HuH-7.5 (cell line): ENCODE data around the gene FAM217B.
A peak's percentile ranks its signal among the peaks of the same experiment; 100 is the strongest.

Experiments used
- DNase-seq: peaks from one replicate; pipeline ENCODE4 v3.0.0; 2011; ENCODE audit warnings: low spot score

The FAM217B gene, protein sequence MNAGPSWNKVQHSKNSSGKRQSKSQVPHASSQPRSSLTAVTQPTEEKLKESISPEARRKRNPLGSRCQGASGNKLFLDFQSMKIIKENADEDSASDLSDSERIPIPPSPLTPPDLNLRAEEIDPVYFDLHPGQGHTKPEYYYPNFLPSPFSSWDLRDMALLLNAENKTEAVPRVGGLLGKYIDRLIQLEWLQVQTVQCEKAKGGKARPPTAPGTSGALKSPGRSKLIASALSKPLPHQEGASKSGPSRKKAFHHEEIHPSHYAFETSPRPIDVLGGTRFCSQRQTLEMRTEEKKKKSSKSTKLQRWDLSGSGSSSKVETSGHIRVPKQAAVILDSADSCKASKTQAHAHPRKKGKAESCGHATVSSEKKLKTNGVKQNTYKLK

DNA sequence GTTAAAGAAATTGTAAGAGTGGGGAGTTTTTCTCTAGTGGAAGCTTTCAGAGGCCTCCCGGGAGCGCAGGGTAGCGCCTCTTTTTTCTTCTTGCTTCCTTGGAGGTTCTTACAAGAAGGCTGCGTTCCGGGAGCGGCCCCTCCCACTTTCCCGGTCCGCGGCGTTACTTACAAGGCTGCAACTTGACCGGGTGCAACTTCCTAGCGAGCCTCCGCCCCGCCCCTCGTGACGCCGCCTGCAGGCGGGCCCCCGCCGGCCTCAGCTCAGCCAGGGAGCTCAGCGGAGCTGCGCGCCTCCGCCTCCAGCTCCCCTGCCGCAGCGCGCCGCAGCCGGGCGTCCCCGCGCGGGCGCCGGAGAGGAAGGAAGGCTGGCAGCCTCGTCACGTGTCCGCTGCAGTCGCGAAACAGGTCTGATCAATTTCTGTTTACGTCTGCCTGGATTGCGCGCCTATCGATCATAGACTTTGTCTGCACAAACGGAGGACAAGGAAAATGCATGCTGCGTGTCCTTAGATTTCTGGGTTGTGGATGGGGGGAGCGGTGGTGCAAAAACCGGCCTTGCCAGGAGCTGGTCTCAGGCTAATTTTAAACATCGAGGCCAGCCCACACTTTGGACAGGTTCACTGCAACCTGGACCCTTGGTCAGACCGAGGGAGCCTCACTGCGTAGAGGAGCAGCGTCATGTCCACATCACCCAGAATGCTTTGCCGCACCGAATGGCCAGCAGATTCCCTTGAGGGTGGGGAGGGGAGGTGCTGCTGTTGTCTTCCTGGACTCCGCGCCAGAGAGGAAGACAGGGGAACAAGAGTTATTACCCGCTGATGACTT is at the start of gene FAM217B, which contains the start of gene PPP1R3D:
Gene FAM217B, plus strand, starts transcription at position 261 of the 827 bp plus-strand sequence. CDS start 3,555 bp downstream, outside the sequence.
Gene PPP1R3D, minus strand, starts transcription at position 177 of the 827 bp plus-strand sequence. CDS start 374 bp downstream, outside the sequence.
- DNase-seq = peak; percentile 99

GRCh38 chr20:59891581-59891980 is 48.6 kb upstream of the FAM217B start:
- DNase-seq = no peak

- DNase-seq = no peak
Measured at GRCh38 chr20:59895908-59896307, 44.3 kb upstream of the FAM217B start.

DNA sequence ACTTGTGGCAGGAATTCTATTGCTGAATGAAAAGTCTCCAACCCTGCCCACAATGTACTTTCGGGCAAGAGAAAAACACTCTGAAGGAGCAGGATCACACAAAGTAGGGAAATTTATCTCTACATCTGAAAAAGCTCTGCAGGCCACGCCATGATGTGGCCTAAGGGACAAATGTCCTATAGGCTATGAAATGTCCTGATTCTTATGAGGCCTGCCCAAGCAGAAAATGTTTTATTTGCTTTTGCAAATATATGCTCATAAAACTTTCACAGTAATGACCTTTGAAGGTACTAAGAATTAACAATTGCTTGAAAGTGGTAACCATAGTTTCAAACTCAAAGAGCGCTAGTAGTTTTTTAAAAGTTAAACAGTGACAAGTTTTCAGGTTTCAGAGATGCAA is 37.7 kb upstream of the FAM217B start:
- no peak for DNase-seq

GRCh38 chr20:59903621-59904020 is 36.6 kb upstream of the FAM217B start:
- DNase-seq = no peak

DNA sequence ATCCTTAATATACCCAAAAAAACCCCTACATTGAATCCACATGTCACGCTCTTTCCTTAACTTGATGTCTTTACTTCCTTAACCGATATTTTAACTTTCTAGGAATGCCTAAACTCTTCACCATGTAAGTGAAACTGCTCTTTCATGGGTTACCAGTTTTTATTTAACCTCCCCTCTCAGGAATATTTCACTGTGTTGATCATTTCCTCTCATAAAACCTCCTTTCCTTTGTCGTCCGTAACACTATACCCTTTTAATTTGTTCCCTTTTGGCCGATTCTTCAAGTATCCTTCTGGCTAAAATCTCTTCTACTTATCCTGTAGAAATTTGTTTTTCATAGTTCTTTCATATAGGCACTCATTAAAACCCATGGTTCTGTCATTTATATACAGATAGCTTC is 31.3 kb upstream of the FAM217B start:
- no peak for DNase-seq

DNA sequence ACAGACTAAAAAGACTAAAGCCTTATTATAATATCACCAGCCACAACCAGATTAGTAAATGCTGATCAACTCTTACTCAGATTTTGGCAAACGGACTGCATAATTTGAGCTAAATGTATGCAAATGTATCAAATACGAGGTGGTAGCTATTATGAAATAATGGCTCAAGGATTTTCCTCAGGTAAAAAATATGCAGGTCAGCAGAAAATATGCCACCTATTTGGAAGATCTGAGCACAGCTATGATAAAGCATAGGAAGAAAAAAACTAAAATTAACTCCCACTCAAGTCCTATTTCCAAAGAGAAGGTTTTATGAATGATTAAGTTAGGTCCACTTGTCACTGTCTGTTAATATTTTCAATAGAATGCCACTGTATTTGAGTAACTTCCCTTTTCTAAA is 29.1 kb upstream of the FAM217B start:
- no peak for DNase-seq

DNA sequence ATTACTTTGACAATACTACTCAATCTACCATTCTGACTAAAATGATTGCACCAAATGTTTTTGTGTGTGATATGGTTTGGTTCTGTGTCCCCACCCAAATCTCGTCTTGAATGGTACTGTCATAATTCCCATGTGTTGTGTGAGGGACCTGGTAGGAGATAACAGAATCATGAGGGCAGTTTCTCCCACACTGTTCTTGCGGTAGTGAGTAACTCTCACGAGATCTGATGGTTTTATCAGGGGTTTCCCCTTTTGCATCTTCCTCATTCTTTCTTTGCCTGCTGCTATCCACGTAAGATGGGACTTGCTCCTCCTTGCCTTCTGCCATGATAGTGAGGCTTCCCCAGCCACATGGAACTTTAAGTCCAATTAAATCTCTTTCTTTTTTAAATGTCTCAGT is 27.6 kb upstream of the FAM217B start:
- DNase-seq = no peak

DNA sequence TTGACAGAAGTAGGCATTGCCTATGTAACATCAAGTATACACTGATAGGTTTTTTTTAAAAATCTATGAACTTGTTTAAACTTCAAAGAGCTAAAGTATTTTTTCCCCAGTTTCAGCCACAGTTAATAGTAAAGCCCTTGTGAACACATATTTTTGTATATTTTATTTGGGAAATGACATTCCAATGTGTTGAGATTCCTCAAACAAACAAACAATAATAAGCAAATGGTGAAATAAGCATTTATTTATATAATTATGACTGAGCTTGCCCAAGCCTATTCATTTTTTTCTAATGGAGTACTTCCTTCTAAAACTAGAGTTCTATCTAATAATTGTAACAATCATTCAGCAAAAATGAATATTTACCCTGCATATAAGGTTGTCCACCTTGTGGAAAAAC is 19.2 kb upstream of the FAM217B start:
- no peak for DNase-seq

- no peak for DNase-seq
Measured at GRCh38 chr20:59923514-59923913, 16.7 kb upstream of the FAM217B start.

GRCh38 chr20:59925359-59925758 is 14.8 kb upstream of the FAM217B start:
- no peak for DNase-seq

GRCh38 chr20:59925899-59926298 is 14.3 kb upstream of the FAM217B start:
- no peak for DNase-seq

GRCh38 chr20:59931511-59932312 is 8.5 kb upstream of the FAM217B start:
- no peak for DNase-seq

- no peak for DNase-seq
Measured at GRCh38 chr20:59932616-59933295, 7.4 kb upstream of the FAM217B start.

GRCh38 chr20:59933296-59933848 is 6.8 kb upstream of the FAM217B start, which contains the start of gene SYCP2:
SYCP2 (minus strand) TSS chr20:59933637; CDS start chr20:59922413, 11,224 bp downstream.
- peak; percentile 54 for DNase-seq

DNA sequence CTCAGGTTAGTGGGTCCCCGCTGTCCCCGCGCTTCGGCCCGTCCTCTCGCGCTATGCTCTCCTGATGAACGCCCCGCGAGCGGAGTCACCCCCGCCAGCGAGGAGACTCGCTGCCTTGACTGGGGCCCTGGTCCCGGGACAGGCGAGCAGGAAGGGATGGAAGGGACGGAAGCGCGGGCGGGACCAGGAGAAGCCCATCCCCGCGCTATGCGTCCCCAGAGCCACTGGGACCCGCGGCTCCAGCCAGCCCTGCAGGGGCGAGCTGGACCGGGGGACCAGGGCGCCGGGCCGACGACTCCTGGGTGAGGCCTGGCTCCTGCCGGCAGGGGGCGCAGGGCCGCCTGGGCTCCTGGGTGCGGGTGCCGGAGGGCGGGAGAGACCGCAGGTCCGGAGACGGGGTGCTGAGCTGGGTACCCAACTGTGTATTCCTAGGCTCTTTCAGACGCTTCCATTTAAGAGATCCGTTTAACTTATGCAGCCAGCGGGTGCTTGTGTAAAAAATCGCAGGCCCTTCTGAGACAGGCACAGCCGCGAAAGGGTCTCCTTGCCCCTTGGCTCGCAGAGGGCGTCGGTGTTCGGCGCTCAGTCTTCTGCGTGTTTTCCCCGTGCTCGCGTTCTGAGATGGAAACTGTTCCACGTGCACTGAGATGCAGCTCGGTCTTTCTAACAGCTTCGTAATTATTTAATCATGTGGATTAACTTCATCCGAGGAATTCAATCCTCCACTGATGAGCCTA is 6.2 kb upstream of the FAM217B start:
- DNase-seq = peak; percentile 96

DNA sequence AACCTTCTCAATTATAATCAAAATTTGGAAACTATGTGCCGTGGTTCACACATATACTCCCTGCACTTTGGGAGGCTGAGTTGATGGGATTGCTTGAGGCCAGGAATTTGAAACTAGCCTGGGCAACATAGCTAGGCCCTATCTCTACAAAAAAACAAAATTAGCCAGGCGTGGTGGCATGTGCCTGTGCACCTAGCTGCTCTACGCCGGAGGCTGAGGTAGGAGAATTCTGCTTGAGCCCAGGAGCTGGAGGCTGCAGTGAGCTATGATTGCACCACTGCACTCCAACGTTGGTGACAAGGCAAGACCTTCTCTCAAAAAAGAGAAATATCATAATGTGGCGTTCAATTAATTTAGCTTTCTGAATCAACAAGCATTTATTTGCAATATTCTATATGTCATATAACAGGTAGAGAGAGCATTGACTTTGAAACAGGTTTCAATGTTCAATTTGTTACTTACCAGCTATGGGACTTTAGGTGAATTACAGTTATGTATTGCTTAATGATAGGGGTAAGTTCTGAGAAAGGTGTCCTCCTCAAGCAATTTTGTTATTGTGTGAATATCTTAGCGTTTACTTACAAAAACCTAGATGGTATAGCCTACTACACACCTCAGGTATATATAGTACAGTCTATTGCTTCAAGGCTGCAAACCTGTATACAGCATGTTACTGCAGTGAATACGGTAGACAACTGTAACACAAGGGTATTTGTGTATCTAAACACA is 4.6 kb upstream of the FAM217B start:
- no peak for DNase-seq

GRCh38 chr20:59936409-59936808 is 3.8 kb upstream of the FAM217B start:
- no peak for DNase-seq

DNA sequence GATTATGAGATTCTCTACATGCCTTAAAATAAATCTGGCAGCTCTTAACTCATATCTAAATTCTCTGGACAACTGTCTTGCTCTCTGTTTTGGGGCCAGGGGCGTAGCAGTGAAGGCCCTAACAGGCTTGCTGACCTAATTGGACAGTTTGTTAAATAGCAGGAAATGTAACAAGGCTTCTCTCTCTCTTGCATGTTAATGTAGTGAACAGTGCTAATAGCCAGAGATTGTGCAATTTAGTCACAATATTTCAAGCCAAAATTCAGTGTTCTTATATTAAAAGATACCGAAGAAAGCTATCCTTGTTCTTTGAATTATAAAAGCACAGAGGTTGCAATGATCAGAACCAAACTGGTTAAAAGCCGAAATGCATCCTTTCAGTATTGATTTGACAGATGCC is 3.0 kb upstream of the FAM217B start:
- DNase-seq = no peak

DNA sequence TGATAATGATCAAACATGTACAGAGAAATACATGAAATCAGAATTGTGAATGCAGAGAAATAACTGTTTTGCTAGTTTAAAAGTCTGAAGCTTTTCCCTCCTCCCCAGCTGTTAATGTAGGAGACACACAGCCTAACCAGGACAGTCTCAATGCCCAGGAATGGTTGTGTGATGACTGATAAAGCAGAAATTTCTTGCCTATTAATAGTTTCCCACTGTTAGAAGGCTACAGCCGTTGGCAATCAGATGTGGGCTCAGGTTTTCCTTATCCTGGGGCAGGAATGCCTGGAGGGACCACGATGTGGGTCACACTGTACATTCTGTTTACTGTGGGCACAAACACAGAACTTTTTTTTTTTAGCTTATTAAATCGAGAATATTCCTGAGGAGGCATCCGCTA is 2.0 kb upstream of the FAM217B start:
- DNase-seq = no peak
